GM19035 (cell line): ENCODE data around the gene MAOA.

Source experiments
- ATAC-seq: cut with Tn5 transposase; IDR thresholded peaks from one replicate; pipeline ENCODE4 v1.9.1; 2021; ENCODE audit not compliant: unreplicated experiment

MAOA gene

DNA sequence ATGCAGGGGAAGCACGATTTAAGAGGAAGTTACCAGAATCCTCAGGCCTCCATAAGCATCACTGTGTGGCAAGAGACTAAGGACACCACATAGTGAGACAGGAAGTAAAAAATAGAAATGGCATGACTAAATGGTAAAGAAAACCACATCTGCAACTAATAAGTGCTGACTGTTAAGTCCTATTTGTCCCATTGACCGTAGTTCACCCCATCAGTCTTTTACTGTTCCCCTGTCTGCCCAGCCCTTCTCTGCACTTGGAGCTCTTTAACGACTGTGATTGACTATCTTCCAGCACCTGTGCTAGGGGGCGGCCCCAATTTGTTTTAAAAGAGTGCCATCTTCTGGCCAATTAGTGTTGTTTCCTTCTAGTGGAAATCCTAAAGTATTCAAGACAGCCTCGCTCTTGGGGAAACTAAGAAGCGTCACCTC lies 94.2 kb downstream of the MAOA start:
- ATAC-seq: no peak

DNA sequence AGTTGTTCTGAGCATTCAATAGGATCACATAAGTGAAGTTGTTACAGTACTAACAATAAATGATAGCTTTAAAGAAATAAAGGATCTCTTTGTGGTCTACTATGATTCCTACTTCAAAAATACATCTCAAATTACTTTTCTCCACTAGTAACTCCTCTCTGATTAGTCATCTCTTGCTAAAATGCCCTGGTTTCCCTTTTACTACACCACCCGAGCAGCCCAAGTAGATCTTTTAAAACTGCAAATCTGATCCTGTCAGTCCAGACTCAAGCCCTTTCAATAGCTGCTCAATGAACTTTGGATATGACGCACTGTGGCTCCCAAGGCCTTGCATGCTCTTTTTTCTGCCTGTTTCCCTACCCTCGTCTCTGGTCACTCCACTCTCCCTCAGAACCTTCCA lies 97.5 kb downstream of the MAOA start:
- ATAC-seq: no peak

DNA sequence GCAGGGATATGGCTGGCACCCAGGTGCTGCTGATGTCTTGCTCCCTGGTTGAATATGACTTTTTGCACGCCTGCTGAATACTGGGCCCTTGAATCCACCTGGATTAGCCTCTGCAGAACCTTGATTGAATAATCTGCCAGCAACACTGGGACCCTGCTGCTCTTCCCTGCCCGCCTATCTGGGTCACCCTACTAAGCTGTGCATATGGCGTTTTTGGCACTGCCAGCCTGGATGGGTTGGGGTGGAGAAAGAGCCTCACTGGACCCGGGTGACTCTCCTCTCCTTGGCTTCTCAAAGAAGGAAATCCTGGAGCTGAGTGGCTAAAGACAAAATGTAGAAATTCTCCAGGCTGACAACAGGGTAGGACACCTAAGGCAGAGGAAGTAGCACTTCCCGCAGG lies 100.0 kb downstream of the MAOA start:
- no peak for ATAC-seq

DNA sequence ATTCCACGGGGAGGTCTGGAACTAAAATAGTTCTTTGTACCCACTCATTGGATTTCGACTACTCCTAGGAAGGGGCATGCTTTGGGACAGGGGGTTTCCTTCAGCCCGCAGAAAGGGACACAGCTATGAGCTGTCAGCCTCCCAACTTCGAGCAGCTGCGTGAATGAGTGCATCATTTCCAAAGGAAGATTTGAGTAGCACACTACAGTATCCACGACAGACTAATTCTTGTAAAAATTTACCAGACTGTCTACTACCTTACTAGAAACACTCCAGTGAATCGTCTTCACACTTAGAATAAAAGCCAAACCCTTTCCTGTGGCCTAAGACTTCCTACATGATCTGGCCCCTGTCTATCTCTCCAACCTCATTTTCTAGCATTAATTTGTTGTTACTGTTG lies 101.9 kb downstream of the MAOA start:
- no peak for ATAC-seq

DNA sequence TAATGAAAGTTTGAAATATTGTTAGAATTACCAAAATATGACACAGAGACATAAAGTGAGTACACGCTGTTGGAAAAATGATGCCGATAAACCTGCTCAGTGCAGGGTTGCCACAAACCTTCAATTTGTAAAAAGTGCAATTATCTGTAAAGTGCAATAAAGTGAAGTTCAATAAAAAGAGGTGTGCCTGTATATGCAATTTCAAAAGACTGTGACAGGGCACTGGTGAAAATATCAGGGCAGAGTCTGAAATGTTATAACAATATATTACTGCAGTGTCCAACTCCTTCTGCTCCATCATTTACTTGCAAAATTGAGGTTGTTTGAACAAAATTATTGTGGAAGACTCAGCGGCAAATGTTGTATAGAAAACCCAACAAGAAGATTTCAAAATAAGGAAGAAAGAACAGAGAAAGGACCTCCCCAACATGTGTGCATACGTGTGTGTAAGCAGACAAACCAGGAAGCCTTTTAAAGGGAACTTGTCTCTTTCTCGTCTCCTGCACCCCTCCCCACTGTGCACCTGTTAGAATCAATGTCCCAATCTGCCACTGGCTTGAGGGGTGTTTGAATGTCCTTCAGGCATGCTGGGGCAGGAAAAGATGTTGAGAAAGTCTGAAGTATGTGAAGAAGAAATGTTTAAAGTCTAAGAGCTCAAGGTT lies 130.0 kb downstream of the MAOA start:
- no peak for ATAC-seq
